GM21360 (cell line): Measurements from ENCODE around the gene RC3H1.
"Not testable (repeated sequence)": the region's sequence is repeated elsewhere in the genome, so short reads cannot be mapped to it uniquely, and the experiment has no call there.

Experiments
- ATAC-seq: cut with Tn5 transposase; IDR thresholded peaks from one replicate; pipeline ENCODE4 v1.9.1; 2021; ENCODE audit warnings: mild to moderate bottlenecking, moderate library complexity; ENCODE audit not compliant: unreplicated experiment

Gene RC3H1, protein sequence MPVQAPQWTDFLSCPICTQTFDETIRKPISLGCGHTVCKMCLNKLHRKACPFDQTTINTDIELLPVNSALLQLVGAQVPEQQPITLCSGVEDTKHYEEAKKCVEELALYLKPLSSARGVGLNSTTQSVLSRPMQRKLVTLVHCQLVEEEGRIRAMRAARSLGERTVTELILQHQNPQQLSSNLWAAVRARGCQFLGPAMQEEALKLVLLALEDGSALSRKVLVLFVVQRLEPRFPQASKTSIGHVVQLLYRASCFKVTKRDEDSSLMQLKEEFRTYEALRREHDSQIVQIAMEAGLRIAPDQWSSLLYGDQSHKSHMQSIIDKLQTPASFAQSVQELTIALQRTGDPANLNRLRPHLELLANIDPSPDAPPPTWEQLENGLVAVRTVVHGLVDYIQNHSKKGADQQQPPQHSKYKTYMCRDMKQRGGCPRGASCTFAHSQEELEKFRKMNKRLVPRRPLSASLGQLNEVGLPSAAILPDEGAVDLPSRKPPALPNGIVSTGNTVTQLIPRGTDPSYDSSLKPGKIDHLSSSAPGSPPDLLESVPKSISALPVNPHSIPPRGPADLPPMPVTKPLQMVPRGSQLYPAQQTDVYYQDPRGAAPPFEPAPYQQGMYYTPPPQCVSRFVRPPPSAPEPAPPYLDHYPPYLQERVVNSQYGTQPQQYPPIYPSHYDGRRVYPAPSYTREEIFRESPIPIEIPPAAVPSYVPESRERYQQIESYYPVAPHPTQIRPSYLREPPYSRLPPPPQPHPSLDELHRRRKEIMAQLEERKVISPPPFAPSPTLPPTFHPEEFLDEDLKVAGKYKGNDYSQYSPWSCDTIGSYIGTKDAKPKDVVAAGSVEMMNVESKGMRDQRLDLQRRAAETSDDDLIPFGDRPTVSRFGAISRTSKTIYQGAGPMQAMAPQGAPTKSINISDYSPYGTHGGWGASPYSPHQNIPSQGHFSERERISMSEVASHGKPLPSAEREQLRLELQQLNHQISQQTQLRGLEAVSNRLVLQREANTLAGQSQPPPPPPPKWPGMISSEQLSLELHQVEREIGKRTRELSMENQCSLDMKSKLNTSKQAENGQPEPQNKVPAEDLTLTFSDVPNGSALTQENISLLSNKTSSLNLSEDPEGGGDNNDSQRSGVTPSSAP

DNA sequence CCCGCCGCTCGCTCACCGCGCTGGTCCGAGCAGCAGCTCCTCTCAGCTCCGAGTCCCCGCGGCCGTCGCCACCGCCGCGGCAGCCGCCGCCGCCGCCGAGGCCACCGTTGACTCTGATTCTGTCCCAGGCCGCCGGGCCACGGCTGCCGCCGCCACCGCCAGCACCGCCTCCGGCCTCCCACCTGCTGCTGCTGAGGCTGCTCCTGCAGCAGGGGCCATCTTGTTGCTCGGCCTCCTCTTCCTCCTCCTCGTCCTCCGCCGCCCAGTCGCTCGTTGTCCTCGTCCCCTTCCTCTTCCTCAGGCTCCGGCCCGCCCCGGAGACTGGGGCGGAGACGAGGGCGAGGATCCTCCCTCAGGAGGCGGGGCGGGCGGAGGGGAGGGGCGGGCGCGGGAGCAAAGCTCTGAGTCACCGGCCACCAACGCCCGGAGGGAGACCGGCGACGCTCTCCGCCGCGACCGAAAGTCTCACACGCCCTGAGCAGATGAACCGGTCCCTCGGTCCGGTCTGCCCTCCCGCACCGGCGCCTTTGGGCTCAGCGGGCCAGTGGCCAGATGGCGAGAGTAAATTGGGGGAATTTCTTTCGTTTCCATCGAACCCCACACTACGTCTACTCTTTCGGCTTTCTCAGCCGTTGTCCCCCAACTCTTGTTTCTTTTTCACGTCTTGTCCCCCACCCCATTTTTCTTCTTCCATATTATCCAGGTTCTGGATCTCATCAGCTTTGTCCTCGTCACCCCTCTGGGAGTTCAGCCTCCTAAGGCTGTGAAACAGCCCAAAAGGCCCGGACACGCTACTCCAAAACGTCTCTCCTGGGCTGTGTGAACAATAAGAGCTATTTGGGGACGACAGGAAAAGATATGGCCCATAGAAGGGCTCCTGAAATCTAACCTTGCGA lies at the start of gene RC3H1:
Gene RC3H1, minus strand, starts transcription at position 278 of the 896 bp plus-strand sequence. CDS start 29,372 bp downstream, outside the sequence.
- peak; percentile 80 for ATAC-seq

DNA sequence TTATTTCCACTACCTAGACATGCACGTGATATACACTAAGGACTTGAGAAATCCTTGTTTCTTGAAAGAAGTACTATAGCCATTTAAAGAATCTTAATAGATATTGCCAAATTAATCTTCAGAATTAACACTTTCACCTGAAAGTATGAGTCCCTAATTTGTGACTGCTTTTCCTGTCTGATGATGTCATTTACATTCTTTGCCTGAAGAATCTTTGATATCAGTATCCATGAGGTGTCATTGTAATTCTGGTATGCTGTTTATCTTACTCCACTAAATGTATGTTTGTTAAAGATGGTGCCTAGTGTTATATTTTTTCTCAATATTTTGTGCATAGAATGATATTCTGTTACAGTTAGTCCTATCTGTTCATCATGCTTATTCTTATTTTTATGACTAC lies 48.5 kb upstream of the RC3H1 start:
- ATAC-seq = no peak

DNA sequence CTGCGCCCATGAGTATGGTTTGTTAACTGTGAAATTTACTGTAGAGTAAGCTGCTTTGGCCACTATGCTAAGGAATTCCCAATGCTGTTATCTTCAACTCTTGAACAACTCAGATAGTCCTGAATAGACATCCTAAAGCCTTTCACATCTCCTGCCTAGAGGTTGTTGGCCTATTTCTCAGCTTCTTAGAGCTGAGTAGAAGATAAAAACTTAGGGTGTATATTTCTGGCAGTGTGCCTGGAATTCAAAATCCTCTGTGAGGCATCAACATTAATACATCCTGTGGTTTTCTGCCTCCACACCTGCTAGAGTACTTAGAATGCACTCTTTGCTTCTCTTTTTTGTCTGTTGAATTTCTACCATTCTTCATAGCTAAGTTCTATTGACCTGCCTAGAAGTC lies 45.8 kb upstream of the RC3H1 start:
- no peak for ATAC-seq

DNA sequence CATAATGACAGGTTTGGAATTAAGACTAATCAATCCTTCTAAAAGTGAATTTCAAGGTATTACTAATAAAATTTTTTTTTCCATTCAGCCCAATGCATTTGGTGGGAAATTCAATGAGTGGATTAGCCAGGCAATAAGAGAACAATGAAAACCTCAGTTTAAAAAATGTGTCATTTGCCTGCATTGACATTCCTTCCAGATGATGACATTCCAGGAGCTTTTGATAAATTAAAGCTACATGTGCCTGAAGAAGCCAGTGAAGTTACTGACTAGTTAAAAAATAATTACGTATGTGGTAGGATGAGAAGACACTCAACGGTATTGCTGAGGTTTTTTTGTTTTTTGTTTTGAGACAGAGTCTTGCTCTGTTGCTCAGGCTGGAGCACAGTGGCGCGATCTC lies 37.9 kb upstream of the RC3H1 start:
- no peak for ATAC-seq

- ATAC-seq = no peak
Observed at GRCh38 chr1:174058624-174059023, 36.5 kb upstream of the RC3H1 start.

DNA sequence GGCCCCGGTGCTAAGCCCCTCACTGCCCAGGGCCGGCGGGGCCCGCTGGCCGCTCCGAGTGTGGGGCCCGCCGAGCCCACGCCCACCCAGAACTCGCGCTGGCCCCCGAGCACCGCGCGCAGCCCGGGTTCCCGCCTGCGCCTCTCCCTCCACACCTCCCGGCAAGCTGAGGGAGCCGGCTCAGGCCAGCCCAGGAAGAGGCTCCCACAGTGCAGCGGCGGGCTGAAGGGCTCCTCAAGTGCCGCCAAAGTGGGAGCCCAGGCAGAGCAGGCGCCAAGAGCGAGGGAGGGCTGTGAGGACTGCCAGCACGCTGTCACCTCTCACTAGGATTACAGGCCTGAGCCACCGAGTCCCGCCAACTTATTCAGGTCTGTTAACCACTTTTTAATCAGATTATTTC lies 34.5 kb upstream of the RC3H1 start:
- not testable (repeated sequence) for ATAC-seq

GRCh38 chr1:174055797-174056196 lies 33.6 kb upstream of the RC3H1 start:
- ATAC-seq = not testable (repeated sequence)

- ATAC-seq = no peak
Observed at GRCh38 chr1:174053826-174054225, 31.7 kb upstream of the RC3H1 start.

- no peak for ATAC-seq
Observed at GRCh38 chr1:174052621-174053020, 30.5 kb upstream of the RC3H1 start.

- ATAC-seq = no peak
Observed at GRCh38 chr1:174051956-174052355, 29.8 kb upstream of the RC3H1 start.

DNA sequence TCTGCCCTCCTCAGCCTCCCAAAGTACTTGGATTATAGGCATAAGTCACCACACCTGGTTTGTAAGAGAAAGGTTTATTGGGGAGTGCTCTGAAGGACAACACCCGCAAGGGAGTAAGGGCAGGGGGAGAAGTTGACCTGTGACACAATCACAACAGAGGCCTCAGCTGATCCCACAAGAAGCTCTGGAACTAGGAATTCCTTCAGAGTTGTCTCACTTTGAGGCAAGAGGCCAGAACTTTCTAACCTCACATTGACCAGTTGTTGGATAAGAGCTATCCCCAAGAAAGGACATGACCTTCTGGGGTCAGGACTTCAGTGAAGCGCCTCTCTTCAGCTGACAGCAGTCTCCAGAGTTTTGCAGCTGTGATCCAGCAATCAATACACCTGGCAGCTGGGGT lies 27.4 kb upstream of the RC3H1 start:
- ATAC-seq = no peak

DNA sequence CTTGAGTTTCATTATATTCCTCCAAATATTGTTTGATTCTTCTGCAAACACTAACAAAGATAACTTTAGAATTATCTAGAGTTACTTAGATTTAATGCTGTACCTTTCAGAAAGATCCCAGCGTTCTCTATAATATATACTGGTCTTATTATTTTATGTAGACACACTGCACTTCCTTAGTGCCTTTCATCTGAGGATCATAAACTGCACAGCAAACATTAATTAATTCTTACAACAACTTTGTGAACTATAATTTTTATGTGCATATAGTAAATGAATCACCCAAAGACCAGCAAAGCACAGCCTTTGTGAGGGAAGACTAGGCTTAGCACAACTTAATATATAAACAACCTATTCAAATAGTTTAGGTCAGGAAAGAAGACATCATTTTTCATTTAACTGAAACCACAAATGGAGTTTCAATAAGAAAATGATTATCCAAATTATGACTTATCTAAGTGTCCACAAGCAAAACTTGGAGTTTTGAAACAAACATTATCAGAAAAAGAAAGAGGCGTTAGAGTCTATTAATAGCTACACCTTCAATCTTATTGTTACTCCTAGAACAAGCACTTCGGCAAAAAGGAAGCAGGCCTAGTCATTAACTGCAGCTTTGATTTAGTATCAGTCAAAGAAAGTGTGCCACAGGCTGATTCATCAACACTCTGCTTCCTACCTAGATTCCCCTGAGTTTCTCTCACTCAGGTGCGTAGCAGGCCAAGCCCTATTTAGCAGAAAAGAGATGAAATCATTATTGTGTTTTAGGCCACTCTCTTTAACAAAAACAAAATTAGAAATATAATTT lies 22.5 kb upstream of the RC3H1 start:
- ATAC-seq = no peak

GRCh38 chr1:174042509-174042908 lies 20.4 kb upstream of the RC3H1 start:
- not testable (repeated sequence) for ATAC-seq

DNA sequence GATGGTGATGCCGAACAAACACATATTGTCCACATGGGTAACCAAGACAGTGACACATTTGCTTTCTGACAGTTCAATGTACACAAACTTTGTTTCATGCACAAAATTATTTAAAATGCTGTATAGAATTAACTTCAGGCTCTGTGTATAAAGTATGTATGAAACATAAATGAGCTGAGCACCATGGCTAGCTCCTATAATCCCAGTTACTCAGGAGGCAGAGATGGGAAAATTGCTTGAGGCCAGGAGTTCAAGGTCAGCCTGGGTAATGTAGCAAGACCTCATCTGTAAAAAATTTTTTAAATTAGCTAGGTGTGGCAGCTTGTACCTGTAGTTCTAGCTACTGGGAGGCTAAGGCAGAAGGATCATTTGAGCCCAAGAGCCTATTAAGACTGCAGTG lies 19.2 kb upstream of the RC3H1 start:
- no peak for ATAC-seq

DNA sequence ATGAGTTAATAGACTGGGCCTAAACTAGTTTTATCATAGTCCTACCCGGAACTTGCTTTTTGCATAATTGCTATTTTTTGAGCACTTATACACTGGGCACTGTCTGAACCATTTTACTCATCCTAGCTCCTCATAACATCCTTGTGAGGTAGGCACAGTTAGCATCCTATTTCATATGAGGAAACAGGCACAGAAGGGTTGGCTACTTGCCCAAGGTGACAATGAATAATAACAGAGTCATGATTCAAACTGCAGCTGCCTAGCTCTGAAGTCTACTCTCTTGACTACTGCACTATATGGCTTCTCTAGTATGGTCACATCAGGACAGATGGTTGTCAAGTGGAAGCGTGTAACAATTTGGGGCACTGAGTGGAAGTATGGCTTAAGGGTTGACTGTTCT lies 18.2 kb upstream of the RC3H1 start:
- ATAC-seq = no peak

DNA sequence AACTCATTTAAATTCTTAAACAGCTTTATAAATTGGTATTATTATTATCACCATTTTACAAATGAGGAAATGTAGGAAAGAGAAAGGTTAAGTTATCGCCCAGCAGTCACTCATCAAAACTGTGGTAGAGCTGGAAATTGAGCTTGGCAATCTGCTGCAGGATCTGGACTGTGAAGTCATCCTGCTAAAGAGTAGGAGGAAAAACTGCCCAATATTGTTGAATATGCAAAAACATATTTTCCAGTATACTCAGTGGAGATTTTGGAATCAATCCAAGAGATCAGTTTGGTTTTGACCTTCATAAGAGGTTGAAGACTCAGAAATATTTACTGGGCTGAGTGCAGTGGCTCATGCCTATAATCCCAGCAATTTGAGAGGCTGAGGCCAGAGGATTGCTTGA lies 16.9 kb upstream of the RC3H1 start:
- no peak for ATAC-seq

- ATAC-seq = no peak
Observed at GRCh38 chr1:174036798-174037197, 14.6 kb upstream of the RC3H1 start.

DNA sequence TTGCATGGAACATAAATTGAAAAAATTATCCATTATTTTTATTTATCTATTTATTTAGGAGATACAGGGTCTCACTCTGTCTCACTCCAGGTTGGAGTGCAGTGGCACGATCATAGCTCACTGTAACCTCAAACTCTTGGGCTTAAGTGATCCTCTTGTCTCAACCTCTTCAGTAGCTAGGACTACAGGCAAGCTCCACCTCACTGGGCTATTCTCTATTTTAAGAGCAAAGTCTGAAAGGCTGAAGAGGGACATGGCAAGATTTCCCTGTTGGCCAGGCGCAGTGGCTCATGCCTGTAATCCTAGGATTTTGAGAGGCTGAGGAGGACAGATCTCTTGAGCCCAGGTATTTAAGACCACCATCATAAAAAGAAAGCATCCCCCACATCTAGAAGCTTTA lies 14.0 kb upstream of the RC3H1 start:
- no peak for ATAC-seq

GRCh38 chr1:174032671-174033222 lies 10.6 kb upstream of the RC3H1 start:
- ATAC-seq = no peak
